SK-N-SH treated with all-trans-retinoic acid at 6 μM for 48 hours (cell line): Measurements from ENCODE around the gene CHM.
"Not testable (repeated sequence)": the region's sequence is repeated elsewhere in the genome, so short reads cannot be mapped to it uniquely, and the experiment has no call there.

Experiments used
- ATAC-seq: fragments of 200-7000 bp; cut with Tn5 transposase; 3 replicates; pipeline ENCODE4 v1.9.1; 2020; ENCODE audit warnings: mild to moderate bottlenecking, moderate library complexity
- BACH2 ChIP-seq: fragments of 250-450 bp; sonication (Bioruptor Pico); IDR thresholded peaks from 2 replicates; pipeline ENCODE4 v1.9.0; 2021; ENCODE audit warnings: mild to moderate bottlenecking, borderline replicate concordance
- ESRRG ChIP-seq: fragments of 250-450 bp; sonication (Bioruptor Pico); IDR thresholded peaks from 2 replicates; pipeline ENCODE4 v1.6.1; 2021; ENCODE audit warnings: mild to moderate bottlenecking
- GLIS3 ChIP-seq: fragments of 250-450 bp; sonication (Bioruptor Pico); IDR thresholded peaks from 2 replicates; pipeline ENCODE4 v1.5.0; 2020; ENCODE audit warnings: mild to moderate bottlenecking, moderate library complexity
- OSR1 ChIP-seq: fragments of 250-450 bp; sonication (Bioruptor Pico); IDR thresholded peaks from 2 replicates; pipeline ENCODE4 v1.8.0; 2022; ENCODE audit warnings: moderate library complexity, mild to moderate bottlenecking, inconsistent platforms
- RARB ChIP-seq: fragments of 250-450 bp; sonication (Bioruptor Pico); IDR thresholded peaks from 2 replicates; pipeline ENCODE4 v1.8.0; 2021; ENCODE audit warnings: mild to moderate bottlenecking, moderate library complexity
- SNAI2 ChIP-seq: fragments of 250-450 bp; sonication (Bioruptor Pico); IDR thresholded peaks from 2 replicates; pipeline ENCODE4 v1.5.0; 2020; ENCODE audit warnings: mild to moderate bottlenecking, moderate library complexity
- ZC3H10 ChIP-seq: fragments of 250-450 bp; sonication (Bioruptor Pico); IDR thresholded peaks from 2 replicates; pipeline ENCODE4 v1.5.1; 2021; ENCODE audit warnings: mild to moderate bottlenecking, moderate library complexity
- ZFP3 ChIP-seq: fragments of 250-450 bp; sonication (Bioruptor Pico); IDR thresholded peaks from 2 replicates; pipeline ENCODE4 v1.5.0; 2020; ENCODE audit warnings: mild to moderate bottlenecking, moderate library complexity
- ZFP30 ChIP-seq: fragments of 450-650 bp; formaldehyde crosslinking; IDR thresholded peaks from 2 replicates; pipeline ENCODE4 v1.5.0; 2022; ENCODE audit warnings: mild to moderate bottlenecking, moderate library complexity
- ZNF565 ChIP-seq: fragments of 450-650 bp; formaldehyde crosslinking; conservative IDR thresholded peaks from 2 replicates; pipeline ENCODE4 v1.5.0; 2020; ENCODE audit warnings: low read depth, mild to moderate bottlenecking, moderate library complexity
- ZNF70 ChIP-seq: fragments of 450-650 bp; formaldehyde crosslinking; IDR thresholded peaks from 2 replicates; pipeline ENCODE4 v1.5.0; 2020; ENCODE audit warnings: mild to moderate bottlenecking, moderate library complexity
- ZNF8 ChIP-seq: fragments of 450-650 bp; formaldehyde crosslinking; IDR thresholded peaks from 2 replicates; pipeline ENCODE4 v1.5.0; 2020; ENCODE audit warnings: mild to moderate bottlenecking, moderate library complexity
- TF ChIP-seq, protein P1 (sequence below): fragments of 250-450 bp; sonication (Bioruptor Pico); IDR thresholded peaks from 2 replicates; pipeline ENCODE4 v1.8.0; 2021; ENCODE audit warnings: low read depth, mild to moderate bottlenecking, moderate library complexity, borderline replicate concordance
- TF ChIP-seq, protein P2 (sequence below): fragments of 250-450 bp; sonication (Bioruptor Pico); IDR thresholded peaks from 2 replicates; pipeline ENCODE4 v1.8.0; 2020; ENCODE audit warnings: mild to moderate bottlenecking, moderate library complexity, borderline replicate concordance
- TF ChIP-seq, protein P3 (sequence below): fragments of 250-450 bp; sonication (Bioruptor Pico); IDR thresholded peaks from 2 replicates; pipeline ENCODE4 v1.5.1; 2020; ENCODE audit warnings: low read depth, mild to moderate bottlenecking, moderate library complexity
- TF ChIP-seq, protein P4 (sequence below): fragments of 250-450 bp; sonication (Bioruptor Pico); IDR thresholded peaks from 2 replicates; pipeline ENCODE4 v1.5.0; 2020; ENCODE audit warnings: mild to moderate bottlenecking, moderate library complexity

Gene CHM

DNA sequence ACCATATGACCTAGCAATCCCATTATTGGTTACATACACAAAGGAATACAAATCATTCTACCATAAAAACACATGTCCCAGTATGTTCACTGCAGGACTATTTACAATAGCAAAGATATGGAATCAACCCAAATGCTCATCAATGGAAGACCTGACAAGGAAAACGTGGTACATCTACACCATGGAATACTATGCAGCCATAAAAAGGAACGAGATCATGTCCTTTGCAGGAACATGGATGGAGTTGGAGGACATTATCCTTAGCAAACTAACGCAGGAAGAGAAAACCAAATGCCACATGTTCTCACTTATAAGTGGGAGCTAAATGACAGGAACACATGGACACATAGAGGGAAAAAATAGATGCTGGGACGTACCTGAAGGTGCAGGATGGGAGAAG, 102.6 kb downstream of the CHM start:
- peak; percentile 82 for TF ChIP-seq ZNF8 (CRISPR knock-in tag)
- TF ChIP-seq, all 23 proteins: peak for 1; not testable (repeated sequence) for 22
- ATAC-seq, result not testable (repeated sequence)

DNA sequence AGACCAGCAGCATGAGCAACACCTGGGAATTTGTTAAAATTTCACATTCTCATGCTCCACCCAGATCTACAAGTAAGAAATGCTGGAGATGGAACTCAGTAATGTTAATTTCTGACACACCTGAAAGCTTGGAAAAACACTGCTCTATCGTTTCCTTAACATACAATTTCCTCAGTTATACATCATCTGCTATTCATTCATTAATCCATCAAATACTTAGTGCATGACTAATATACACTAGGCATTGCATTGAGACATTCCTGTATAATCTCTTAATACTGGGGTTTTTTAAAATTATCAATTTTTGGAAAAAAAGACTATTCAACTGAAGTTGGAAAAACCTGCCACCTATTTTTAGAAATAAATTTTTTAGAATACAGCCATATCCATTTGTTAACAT, 106.1 kb downstream of the CHM start:
- TF ChIP-seq, protein P1, sequence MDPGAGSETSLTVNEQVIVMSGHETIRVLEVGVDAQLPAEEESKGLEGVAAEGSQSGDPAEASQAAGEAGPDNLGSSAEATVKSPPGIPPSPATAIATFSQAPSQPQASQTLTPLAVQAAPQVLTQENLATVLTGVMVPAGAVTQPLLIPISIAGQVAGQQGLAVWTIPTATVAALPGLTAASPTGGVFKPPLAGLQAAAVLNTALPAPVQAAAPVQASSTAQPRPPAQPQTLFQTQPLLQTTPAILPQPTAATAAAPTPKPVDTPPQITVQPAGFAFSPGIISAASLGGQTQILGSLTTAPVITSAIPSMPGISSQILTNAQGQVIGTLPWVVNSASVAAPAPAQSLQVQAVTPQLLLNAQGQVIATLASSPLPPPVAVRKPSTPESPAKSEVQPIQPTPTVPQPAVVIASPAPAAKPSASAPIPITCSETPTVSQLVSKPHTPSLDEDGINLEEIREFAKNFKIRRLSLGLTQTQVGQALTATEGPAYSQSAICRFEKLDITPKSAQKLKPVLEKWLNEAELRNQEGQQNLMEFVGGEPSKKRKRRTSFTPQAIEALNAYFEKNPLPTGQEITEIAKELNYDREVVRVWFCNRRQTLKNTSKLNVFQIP (CRISPR knock-in tag), result no peak
- TF ChIP-seq ZNF70 (no peak), ZC3H10 (no peak), BACH2 (no peak), OSR1 (CRISPR knock-in tag) (no peak), ZFP30 (no peak), ZFP3 (no peak)
- TF ChIP-seq, protein P2, sequence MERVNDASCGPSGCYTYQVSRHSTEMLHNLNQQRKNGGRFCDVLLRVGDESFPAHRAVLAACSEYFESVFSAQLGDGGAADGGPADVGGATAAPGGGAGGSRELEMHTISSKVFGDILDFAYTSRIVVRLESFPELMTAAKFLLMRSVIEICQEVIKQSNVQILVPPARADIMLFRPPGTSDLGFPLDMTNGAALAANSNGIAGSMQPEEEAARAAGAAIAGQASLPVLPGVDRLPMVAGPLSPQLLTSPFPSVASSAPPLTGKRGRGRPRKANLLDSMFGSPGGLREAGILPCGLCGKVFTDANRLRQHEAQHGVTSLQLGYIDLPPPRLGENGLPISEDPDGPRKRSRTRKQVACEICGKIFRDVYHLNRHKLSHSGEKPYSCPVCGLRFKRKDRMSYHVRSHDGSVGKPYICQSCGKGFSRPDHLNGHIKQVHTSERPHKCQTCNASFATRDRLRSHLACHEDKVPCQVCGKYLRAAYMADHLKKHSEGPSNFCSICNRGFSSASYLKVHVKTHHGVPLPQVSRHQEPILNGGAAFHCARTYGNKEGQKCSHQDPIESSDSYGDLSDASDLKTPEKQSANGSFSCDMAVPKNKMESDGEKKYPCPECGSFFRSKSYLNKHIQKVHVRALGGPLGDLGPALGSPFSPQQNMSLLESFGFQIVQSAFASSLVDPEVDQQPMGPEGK, result no peak
- peak; percentile 55; the same call in 1 of the 3 replicates for ATAC-seq

DNA sequence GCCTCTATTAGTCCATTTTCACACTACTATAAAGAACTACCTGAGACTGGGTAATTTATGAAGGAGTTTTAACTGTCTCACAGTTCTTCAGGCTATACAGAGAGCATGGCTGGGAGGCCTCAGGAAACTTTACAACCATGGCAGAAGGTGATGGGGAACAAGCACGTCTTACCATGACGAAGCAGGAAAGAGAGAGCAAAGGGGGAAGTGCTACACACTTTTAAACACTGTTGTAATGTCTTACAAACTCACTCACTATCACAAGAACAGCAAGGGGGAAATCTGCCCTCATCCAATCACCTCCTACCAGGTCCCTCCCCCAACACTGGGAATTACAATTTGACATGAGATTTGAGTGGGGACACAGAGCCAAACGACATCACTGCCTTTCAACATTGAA, 107.4 kb downstream of the CHM start:
- ATAC-seq, result not testable (repeated sequence)

DNA sequence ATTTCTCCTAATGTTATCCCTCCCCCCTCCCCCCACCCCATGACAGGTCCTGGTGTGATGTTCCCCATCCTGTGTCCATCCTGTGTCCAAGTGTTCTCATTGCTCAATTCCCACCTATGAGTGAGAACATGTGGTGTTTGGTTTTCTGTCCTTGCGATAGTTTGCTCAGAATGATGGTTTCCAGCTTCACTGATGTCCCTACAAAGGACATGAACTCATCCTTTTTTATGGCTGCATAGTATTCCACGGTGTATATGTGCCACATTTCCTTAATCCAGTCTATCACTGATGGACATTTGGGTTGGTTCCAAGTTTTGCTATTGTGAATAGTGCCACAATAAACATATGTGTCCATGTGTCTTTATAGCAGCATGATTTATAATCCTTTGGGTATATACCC, 113.0 kb downstream of the CHM start:
- ATAC-seq, result not testable (repeated sequence)

DNA sequence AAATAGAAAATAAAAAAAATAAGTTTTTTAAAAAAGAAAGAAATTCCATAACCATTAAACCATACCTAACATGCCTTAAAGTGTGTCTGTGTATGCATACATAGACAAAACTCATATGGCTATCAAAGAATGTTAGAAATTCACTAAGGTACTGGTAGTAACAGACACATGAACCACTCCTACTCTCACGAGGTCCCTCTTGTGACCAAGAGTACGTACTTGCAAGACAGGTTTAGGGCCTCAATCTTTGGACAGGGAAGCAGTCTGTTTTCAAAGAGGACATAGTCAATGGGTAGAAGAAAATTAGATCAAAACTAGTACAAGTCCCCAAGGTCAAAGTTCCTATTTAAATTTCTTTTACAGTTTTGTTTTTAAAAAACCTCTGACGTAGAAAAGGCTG, 117.3 kb downstream of the CHM start:
- no peak for TF ChIP-seq ZNF565 (CRISPR knock-in tag)
- TF ChIP-seq, protein P2, result no peak
- no peak for TF ChIP-seq RARB
- no peak for TF ChIP-seq SNAI2 (CRISPR knock-in tag)
- TF ChIP-seq ESRRG, result no peak
- TF ChIP-seq, protein P3, sequence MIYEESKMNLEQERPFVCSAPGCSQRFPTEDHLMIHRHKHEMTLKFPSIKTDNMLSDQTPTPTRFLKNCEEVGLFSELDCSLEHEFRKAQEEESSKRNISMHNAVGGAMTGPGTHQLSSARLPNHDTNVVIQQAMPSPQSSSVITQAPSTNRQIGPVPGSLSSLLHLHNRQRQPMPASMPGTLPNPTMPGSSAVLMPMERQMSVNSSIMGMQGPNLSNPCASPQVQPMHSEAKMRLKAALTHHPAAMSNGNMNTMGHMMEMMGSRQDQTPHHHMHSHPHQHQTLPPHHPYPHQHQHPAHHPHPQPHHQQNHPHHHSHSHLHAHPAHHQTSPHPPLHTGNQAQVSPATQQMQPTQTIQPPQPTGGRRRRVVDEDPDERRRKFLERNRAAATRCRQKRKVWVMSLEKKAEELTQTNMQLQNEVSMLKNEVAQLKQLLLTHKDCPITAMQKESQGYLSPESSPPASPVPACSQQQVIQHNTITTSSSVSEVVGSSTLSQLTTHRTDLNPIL (CRISPR knock-in tag), result no peak
- no peak for TF ChIP-seq OSR1 (CRISPR knock-in tag)
- TF ChIP-seq ZC3H10, result no peak
- TF ChIP-seq, protein P4, sequence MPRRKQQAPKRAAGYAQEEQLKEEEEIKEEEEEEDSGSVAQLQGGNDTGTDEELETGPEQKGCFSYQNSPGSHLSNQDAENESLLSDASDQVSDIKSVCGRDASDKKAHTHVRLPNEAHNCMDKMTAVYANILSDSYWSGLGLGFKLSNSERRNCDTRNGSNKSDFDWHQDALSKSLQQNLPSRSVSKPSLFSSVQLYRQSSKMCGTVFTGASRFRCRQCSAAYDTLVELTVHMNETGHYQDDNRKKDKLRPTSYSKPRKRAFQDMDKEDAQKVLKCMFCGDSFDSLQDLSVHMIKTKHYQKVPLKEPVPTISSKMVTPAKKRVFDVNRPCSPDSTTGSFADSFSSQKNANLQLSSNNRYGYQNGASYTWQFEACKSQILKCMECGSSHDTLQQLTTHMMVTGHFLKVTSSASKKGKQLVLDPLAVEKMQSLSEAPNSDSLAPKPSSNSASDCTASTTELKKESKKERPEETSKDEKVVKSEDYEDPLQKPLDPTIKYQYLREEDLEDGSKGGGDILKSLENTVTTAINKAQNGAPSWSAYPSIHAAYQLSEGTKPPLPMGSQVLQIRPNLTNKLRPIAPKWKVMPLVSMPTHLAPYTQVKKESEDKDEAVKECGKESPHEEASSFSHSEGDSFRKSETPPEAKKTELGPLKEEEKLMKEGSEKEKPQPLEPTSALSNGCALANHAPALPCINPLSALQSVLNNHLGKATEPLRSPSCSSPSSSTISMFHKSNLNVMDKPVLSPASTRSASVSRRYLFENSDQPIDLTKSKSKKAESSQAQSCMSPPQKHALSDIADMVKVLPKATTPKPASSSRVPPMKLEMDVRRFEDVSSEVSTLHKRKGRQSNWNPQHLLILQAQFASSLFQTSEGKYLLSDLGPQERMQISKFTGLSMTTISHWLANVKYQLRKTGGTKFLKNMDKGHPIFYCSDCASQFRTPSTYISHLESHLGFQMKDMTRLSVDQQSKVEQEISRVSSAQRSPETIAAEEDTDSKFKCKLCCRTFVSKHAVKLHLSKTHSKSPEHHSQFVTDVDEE (CRISPR knock-in tag), result no peak
- no peak for TF ChIP-seq ZNF70
- TF ChIP-seq ZFP30, result no peak
- no peak for TF ChIP-seq ZNF8 (CRISPR knock-in tag)
- TF ChIP-seq, protein P1 (CRISPR knock-in tag), result no peak
- no peak for TF ChIP-seq GLIS3 (CRISPR knock-in tag)
- TF ChIP-seq, all 23 proteins: peak for 0
- no peak for ATAC-seq
